Natural killer cell (primary cell): ENCODE results near the gene ZBED1. TPM values are rescaled to one million over a fixed set of nuclear protein-coding genes. Genes with fewer than 3 reads are reported as not detected.

ENCODE experiments used
- ATAC-seq, 3 donors: fragments of 150-1000 bp in 2 of 3; fragments of 200-7000 bp in 1 of 3; cut with Tn5 transposase; 1 replicate in 1 of 3; 2 replicates in 2 of 3; pipeline ENCODE4 v1.10.0; 2021; ENCODE audit warnings: mild to moderate bottlenecking in 2 of 3, moderate library complexity in 2 of 3
- DNase-seq, 2 donors: peaks; one replicate each; pipeline versions ENCODE4 v3.0.0 to v3.0.0-alpha.2; 2013 to 2021; ENCODE audit warnings: mixed read lengths in 1 of 2
- H3K27ac ChIP-seq: one replicate; pipeline ENCODE4 v1.5.1; 2013; ENCODE audit warnings: mild to moderate bottlenecking, low read length
- H3K27me3 ChIP-seq: one replicate; pipeline ENCODE4 v1.6.1; 2013; ENCODE audit warnings: low read length; ENCODE audit not compliant: control insufficient read depth, insufficient read depth
- H3K36me3 ChIP-seq: one replicate; pipeline ENCODE4 v1.6.1; 2013; ENCODE audit warnings: low read length; ENCODE audit not compliant: control insufficient read depth, insufficient read depth
- H3K4me1 ChIP-seq: one replicate; pipeline ENCODE4 v1.6.1; 2013; ENCODE audit warnings: low read length; ENCODE audit not compliant: control insufficient read depth, insufficient read depth
- H3K4me3 ChIP-seq: one replicate; pipeline ENCODE4 v1.5.1; 2013; ENCODE audit warnings: low read length
- H3K9me3 ChIP-seq: one replicate; pipeline ENCODE4 v1.6.1; 2013; ENCODE audit warnings: low read length; ENCODE audit not compliant: control insufficient read depth, insufficient read depth
- H3K27ac Mint-ChIP-seq, 2 donors: one replicate each; pipeline ENCODE4 v1.8.0; 2022; ENCODE audit warnings: mild to moderate bottlenecking in 2 of 2, mixed read lengths in 2 of 2, moderate library complexity in 1 of 2
- H3K27me3 Mint-ChIP-seq, 2 donors: one replicate each; pipeline ENCODE4 v1.8.0; 2022; ENCODE audit warnings: low read depth in 2 of 2, mixed read lengths in 2 of 2
- H3K36me3 Mint-ChIP-seq: one replicate; pipeline ENCODE4 v1.8.0; 2022; ENCODE audit warnings: mixed read lengths
- H3K4me1 Mint-ChIP-seq, 2 donors: one replicate each; pipeline ENCODE4 v1.8.0; 2022; ENCODE audit warnings: mixed read lengths in 2 of 2
- H3K4me3 Mint-ChIP-seq: one replicate; pipeline ENCODE4 v1.8.0; 2022; ENCODE audit warnings: mild to moderate bottlenecking, moderate library complexity, mixed read lengths
- H3K9me3 Mint-ChIP-seq, 2 donors: one replicate each; pipeline ENCODE4 v1.8.0; 2022; ENCODE audit warnings: mixed read lengths in 2 of 2
- CTCF ChIP-seq: fragments of 200-600 bp; IDR thresholded peaks from one replicate; pipeline ENCODE4 v1.8.0; 2022; ENCODE audit warnings: antibody characterized with exemption
- WGBS: methylation state at CpG from one replicate; pipeline ENCODE4 v1.1.7; 2013; ENCODE audit warnings: missing lambda C conversion rate; ENCODE audit not compliant: insufficient coverage; 5-methylcytosine and 5-hydroxymethylcytosine counted together
- intact Hi-C: fragments of 100-400 bp; cut with micrococcal nuclease; formaldehyde crosslinking; loops from one replicate; pipeline ENCODE4 v1.14.2; 2022
- total RNA-seq, 4 donors: library from RNA; stranded (reverse); fragments of 120-200 nt in 1 of 4; gene quantifications; one replicate each; pipeline versions ENCODE4 v1.2.3 to v1.2.4, GENCODE V29; 2013 to 2022

The ZBED1 gene
- total RNA-seq, 3 donors from 2014 or later (not counting 1 experiment from before 2014, with no cell fraction given): 30.5 to 36.3 (median 33.8) TPM

GRCh38 chrX:2516623-2517022 lies 15.8 kb upstream of the ZBED1 start:
- no peak overlapping the region for H3K4me3 Mint-ChIP-seq
- no peak for TF ChIP-seq CTCF
- H3K9me3 ChIP-seq: no peaks in the 10 kb centered on the region
- H3K9me3 Mint-ChIP-seq: no peaks in the 10 kb centered on the region
- intact Hi-C loops: no loop called here
- H3K4me3 ChIP-seq: no peak overlapping the region
- DNase-seq (no peak), ATAC-seq (no peak)
- H3K27me3 ChIP-seq: no peaks in the 10 kb centered on the region
- 64% methylated on average over 5 of the region's 5 CpGs for WGBS
- peaks cover 0 to 6% of the 10 kb centered on the region in 2 donors for H3K27me3 Mint-ChIP-seq
- H3K36me3 ChIP-seq: no peaks in the 10 kb centered on the region
- no peaks in the 10 kb centered on the region for H3K4me1 ChIP-seq
- no peaks in the 10 kb centered on the region for H3K4me1 Mint-ChIP-seq
- H3K36me3 Mint-ChIP-seq: no peaks in the 10 kb centered on the region
- no peak overlapping the region for H3K27ac Mint-ChIP-seq
- H3K27ac ChIP-seq: no peak overlapping the region

GRCh38 chrX:2514131-2514530 lies 13.4 kb upstream of the ZBED1 start:
- H3K4me3 Mint-ChIP-seq: no peak overlapping the region
- no peaks in the 10 kb centered on the region for H3K9me3 ChIP-seq
- peaks cover 0 to 9% of the 10 kb centered on the region in 2 donors for H3K27me3 Mint-ChIP-seq
- no peaks in the 10 kb centered on the region for H3K36me3 Mint-ChIP-seq
- no peaks in the 10 kb centered on the region for H3K27me3 ChIP-seq
- H3K4me3 ChIP-seq: no peak overlapping the region
- intact Hi-C loops: no loop called here
- no peaks in the 10 kb centered on the region for H3K9me3 Mint-ChIP-seq
- ATAC-seq (no peak), DNase-seq (no peak)
- no peak overlapping the region for H3K27ac Mint-ChIP-seq
- no peaks in the 10 kb centered on the region for H3K4me1 Mint-ChIP-seq
- H3K4me1 ChIP-seq: no peaks in the 10 kb centered on the region
- no peak for TF ChIP-seq CTCF
- H3K36me3 ChIP-seq: no peaks in the 10 kb centered on the region
- H3K27ac ChIP-seq: no peak overlapping the region
- 26% methylated on average over 5 of the region's 5 CpGs for WGBS

GRCh38 chrX:2513121-2513664 lies 12.4 kb upstream of the ZBED1 start:
- Histone ChIP-seq H3K36me3 (no peaks in the 10 kb centered on the region), H3K27me3 (no peaks in the 10 kb centered on the region), H3K9me3 (no peaks in the 10 kb centered on the region), H3K4me3 (no peak overlapping the region), H3K4me1 (no peaks in the 10 kb centered on the region), H3K27ac (no peak overlapping the region)
- no peak for TF ChIP-seq CTCF
- Mint-ChIP-seq H3K27ac (no peak overlapping the region), H3K27me3 (peaks cover 0 to 9% of the 10 kb centered on the region in 2 donors), H3K9me3 (no peaks in the 10 kb centered on the region), H3K4me1 (no peaks in the 10 kb centered on the region), H3K36me3 (no peaks in the 10 kb centered on the region), H3K4me3 (no peak overlapping the region)
- 92% methylated on average over 6 of the region's 6 CpGs for WGBS
- no peak for ATAC-seq
- DNase-seq: no peak
- intact Hi-C loops: no loop called here

- Mint-ChIP-seq H3K4me1 (no peaks in the 10 kb centered on the region), H3K4me3 (no peak overlapping the region), H3K27ac (no peak overlapping the region), H3K9me3 (no peaks in the 10 kb centered on the region), H3K27me3 (peaks cover 0 to 9% of the 10 kb centered on the region in 2 donors), H3K36me3 (no peaks in the 10 kb centered on the region)
- TF ChIP-seq CTCF: no peak
- H3K27ac ChIP-seq: no peak overlapping the region
- intact Hi-C loops: no loop called here
- 94% methylated on average over 7 of the region's 8 CpGs for WGBS
- no peaks in the 10 kb centered on the region for H3K9me3 ChIP-seq
- no peak overlapping the region for H3K4me3 ChIP-seq
- no peaks in the 10 kb centered on the region for H3K36me3 ChIP-seq
- DNase-seq (no peak), ATAC-seq (no peak)
- H3K4me1 ChIP-seq: no peaks in the 10 kb centered on the region
- no peaks in the 10 kb centered on the region for H3K27me3 ChIP-seq
Observed at GRCh38 chrX:2512501-2512900, 11.7 kb upstream of the ZBED1 start.
